IMR-90 (cell line): Measurements from ENCODE around the gene USP7. TPM values are rescaled to one million over a fixed set of nuclear protein-coding genes. Genes with fewer than 3 reads are reported as not detected.

ENCODE experiments used
- ATAC-seq: fragments of 200-7000 bp; cut with Tn5 transposase; 2 replicates; pipeline ENCODE4 v1.9.1; 2020; ENCODE audit warnings: low read depth, mild to moderate bottlenecking, moderate library complexity
- BruUV-seq: library from RNA; stranded (reverse); fragments of 400-500 nt; replicated peaks from 2 replicates; lab custom pipeline; 2021; lab: Mats Ljungman, UMichigan
- CTCF ChIA-PET: fragments of 300-600 bp; formaldehyde crosslinking; extraction: SDS; loops from one replicate; lab custom pipeline; 2021; ENCODE audit warnings: antibody characterized with exemption; lab: Yijun Ruan, JAX
- POLR2A ChIA-PET: fragments of 300-600 bp; sonication (Branson Sonifier 250); formaldehyde crosslinking; loops from one replicate; lab custom pipeline; 2022; ENCODE audit warnings: antibody characterized with exemption; ENCODE audit not compliant: unreplicated experiment; lab: Charles Lee
- DNase-seq: peaks from one replicate; pipeline ENCODE4 v3.0.0; 2013
- H2AFZ ChIP-seq: replicated peaks from 2 replicates; pipeline ENCODE3; 2013; ENCODE audit warnings: low read length, mild to moderate bottlenecking; ENCODE audit not compliant: poor library complexity
- H2AK5ac ChIP-seq: 2 replicates; pipeline ENCODE4 v1.6.1; 2013; ENCODE audit warnings: low read depth, low read length, inconsistent platforms
- H2AK9ac ChIP-seq: replicated peaks from 2 replicates; pipeline ENCODE3; 2013; ENCODE audit warnings: mild to moderate bottlenecking, low read depth, low read length, moderate library complexity; ENCODE audit not compliant: poor library complexity
- H2BK120ac ChIP-seq: 2 replicates; pipeline ENCODE4 v1.6.1; 2013; ENCODE audit warnings: low read depth, low read length, inconsistent platforms
- H2BK15ac ChIP-seq: 3 replicates; pipeline ENCODE4 v1.6.1; 2013; ENCODE audit warnings: low read depth, low read length, inconsistent platforms
- H2BK20ac ChIP-seq: 2 replicates; pipeline ENCODE4 v1.6.1; 2013; ENCODE audit warnings: low read depth, mild to moderate bottlenecking, inconsistent platforms, low read length, moderate library complexity
- H2BK5ac ChIP-seq: 2 replicates; pipeline ENCODE4 v1.6.1; 2013; ENCODE audit warnings: mild to moderate bottlenecking, low read depth, low read length, inconsistent platforms; ENCODE audit not compliant: poor library complexity, severe bottlenecking
- H3K14ac ChIP-seq: replicated peaks from 2 replicates; pipeline ENCODE4 v1.6.1; 2013; ENCODE audit warnings: low read depth, low read length, inconsistent platforms
- H3K18ac ChIP-seq: 2 replicates; pipeline ENCODE4 v1.6.1; 2013; ENCODE audit warnings: low read depth, low read length, control low read depth
- H3K23ac ChIP-seq: 2 replicates; pipeline ENCODE4 v1.6.1; 2013; ENCODE audit warnings: low read depth, low read length, inconsistent platforms
- H3K27ac ChIP-seq: 2 replicates; pipeline ENCODE4 v1.5.1; 2013; ENCODE audit warnings: mild to moderate bottlenecking, control low read depth, low read length; ENCODE audit not compliant: insufficient read depth
- H3K27me3 ChIP-seq: 2 replicates; pipeline ENCODE4 v1.6.1; 2013; ENCODE audit warnings: low read length; ENCODE audit not compliant: control insufficient read depth, insufficient read depth
- H3K36me3 ChIP-seq: 2 replicates; pipeline ENCODE4 v1.6.1; 2013; ENCODE audit warnings: low read length, mixed read lengths; ENCODE audit not compliant: control insufficient read depth, insufficient read depth
- H3K4ac ChIP-seq: 2 replicates; pipeline ENCODE4 v1.6.1; 2013; ENCODE audit warnings: low read depth, low read length, inconsistent platforms
- H3K4me1 ChIP-seq: 2 replicates; pipeline ENCODE4 v1.6.1; 2013; ENCODE audit warnings: low read length, mixed read lengths; ENCODE audit not compliant: control insufficient read depth, insufficient read depth
- H3K4me2 ChIP-seq: 2 replicates; pipeline ENCODE4 v1.6.1; 2013; ENCODE audit warnings: low read depth, mild to moderate bottlenecking, control low read depth, low read length, moderate library complexity
- H3K4me3 ChIP-seq: 2 replicates; pipeline ENCODE4 v1.5.1; 2013; ENCODE audit warnings: low read depth, mild to moderate bottlenecking, control low read depth, low read length, moderate library complexity; ENCODE audit not compliant: insufficient read depth
- H3K56ac ChIP-seq: 2 replicates; pipeline ENCODE4 v1.6.1; 2013; ENCODE audit warnings: low read length, inconsistent platforms; ENCODE audit not compliant: insufficient read depth; ENCODE audit errors: extremely low read depth
- H3K79me1 ChIP-seq, 2 experiments: 2 replicates each; pipeline ENCODE4 v1.6.1; 2013; ENCODE audit warnings: low read length in 2 of 2, inconsistent platforms in 1 of 2, low read depth in 1 of 2
- H3K9ac ChIP-seq: 2 replicates; pipeline ENCODE4 v1.6.1; 2013; ENCODE audit warnings: low read depth, low read length, control low read depth
- H3K9me1 ChIP-seq: 2 replicates; pipeline ENCODE4 v1.6.1; 2013; ENCODE audit warnings: low read length, inconsistent platforms; ENCODE audit not compliant: insufficient read depth
- H3K9me3 ChIP-seq: 2 replicates; pipeline ENCODE4 v1.6.1; 2013; ENCODE audit warnings: low read length; ENCODE audit not compliant: control insufficient read depth, insufficient read depth
- H4K20me1 ChIP-seq: 2 replicates; pipeline ENCODE4 v1.6.1; 2013; ENCODE audit warnings: low read length, inconsistent platforms; ENCODE audit not compliant: insufficient read depth
- H4K5ac ChIP-seq: 2 replicates; pipeline ENCODE4 v1.6.1; 2013; ENCODE audit warnings: mild to moderate bottlenecking, low read depth, low read length, control low read depth
- H4K8ac ChIP-seq, 2 experiments: 2 replicates each; pipeline ENCODE4 v1.6.1; 2013; ENCODE audit warnings: low read depth in 2 of 2, low read length in 2 of 2, control low read depth in 1 of 2, inconsistent platforms in 1 of 2
- H4K91ac ChIP-seq: 2 replicates; pipeline ENCODE4 v1.6.1; 2013; ENCODE audit warnings: low read depth, low read length, inconsistent platforms; ENCODE audit not compliant: insufficient read depth
- CHD1 ChIP-seq: IDR thresholded peaks from 2 replicates; pipeline ENCODE4 v1.6.1; 2012; ENCODE audit warnings: low read depth, low read length, improper control_type of control experiment
- CTCF ChIP-seq: conservative IDR thresholded peaks from 2 replicates; pipeline ENCODE4 v1.5.1; 2012; ENCODE audit warnings: mild to moderate bottlenecking, low read depth, low read length, improper control_type of control experiment
- ELK1 ChIP-seq: fragments of 150-350 bp; IDR thresholded peaks from 2 replicates; pipeline ENCODE4 v1.6.1; 2016; ENCODE audit warnings: low read depth, mild to moderate bottlenecking, low read length, moderate library complexity, borderline replicate concordance
- FOS ChIP-seq: fragments of 150-350 bp; IDR thresholded peaks from 2 replicates; pipeline ENCODE4 v1.6.1; 2016; ENCODE audit warnings: low read depth, low read length
- MAZ ChIP-seq: IDR thresholded peaks from 2 replicates; pipeline ENCODE4 v1.6.1; 2012; ENCODE audit warnings: low read depth, mild to moderate bottlenecking, low read length, improper control_type of control experiment, moderate library complexity, borderline replicate concordance
- RAD21 ChIP-seq: IDR thresholded peaks from 2 replicates; pipeline ENCODE4 v1.6.1; 2012; ENCODE audit warnings: low read length, improper control_type of control experiment
- RFX5 ChIP-seq: IDR thresholded peaks from 2 replicates; pipeline ENCODE4 v1.8.0; 2012; ENCODE audit warnings: low read depth, mild to moderate bottlenecking, low read length, moderate library complexity
- SMC3 ChIP-seq: fragments of 150-350 bp; IDR thresholded peaks from 2 replicates; pipeline ENCODE4 v1.6.1; 2016; ENCODE audit warnings: low read depth, mild to moderate bottlenecking, antibody characterized with exemption, low read length, moderate library complexity
- WGBS, 2 experiments: methylation state at CpG; one replicate each; pipeline versions ENCODE4 v1.1.5 to v1.1.7; 2013; ENCODE audit warnings: missing lambda C conversion rate in 2 of 2; ENCODE audit not compliant: insufficient read length in 1 of 2; ENCODE audit errors: extremely low coverage in 2 of 2; 5-methylcytosine and 5-hydroxymethylcytosine counted together
- dilution Hi-C: fragments of 300-500 bp; cut with HindIII; formaldehyde crosslinking; loops from one replicate; pipeline ENCODE4 v1.14.3; 2018; ENCODE audit warnings: low sequenced_read_pairs; ENCODE audit not compliant: unreplicated experiment
- in situ Hi-C: fragments of 300-500 bp; cut with MboI; formaldehyde crosslinking; loops from 3 replicates; pipeline ENCODE4 v1.14.3; 2019; ENCODE audit warnings: low sequenced_read_pairs, inconsistent platforms, mixed read lengths
- intact Hi-C: fragments of 100-400 bp; cut with micrococcal nuclease; formaldehyde crosslinking; loops from 2 replicates; pipeline ENCODE4 v1.10.0; 2022
- polyA plus RNA-seq, 3 experiments: library from polyadenylated mRNA; depleted of rRNA; stranded (reverse); fragments of >200 nt; gene quantifications; 2 replicates each; pipeline ENCODE4 v1.2.3, GENCODE V29; 2012; ENCODE audit warnings: low replicate concordance in 1 of 3
- total RNA-seq: library from RNA; depleted of rRNA; stranded (reverse); fragments of >200 nt; gene quantifications from 2 replicates; pipeline ENCODE4 v1.2.3, GENCODE V29; 2012

USP7 gene
- total and polyA plus RNA-seq, 2 of the 4 experiments (the other 2 are of a cell fraction), result 17.8 to 28.3 TPM

GRCh38 chr16:8925455-8925854 is 38.3 kb downstream of the USP7 start:
- Histone ChIP-seq H2BK15ac (no peak overlapping the region), H3K18ac (no peak overlapping the region), H3K4me3 (no peak overlapping the region), H4K20me1 (peaks cover 66% of the 10 kb centered on the region), H4K8ac (no peak overlapping the region), H2BK5ac (no peak overlapping the region), H3K4me1 (peaks cover 2% of the 10 kb centered on the region), H2AK5ac (no peak overlapping the region), H3K27me3 (no peaks in the 10 kb centered on the region), H3K9me3 (no peaks in the 10 kb centered on the region), H3K9me1 (peaks cover 16% of the 10 kb centered on the region), H4K91ac (no peak overlapping the region), H2AK9ac (no peak overlapping the region), H3K4me2 (no peak overlapping the region), H3K23ac (no peak overlapping the region), H4K5ac (no peak overlapping the region), H3K56ac (no peak overlapping the region), H2BK120ac (no peak overlapping the region), H3K79me1 (peaks cover 36 to 72% of the 10 kb centered on the region in 2 experiments), H2BK20ac (no peak overlapping the region), H3K27ac (no peak overlapping the region), H2AFZ (no peak overlapping the region), H3K9ac (no peak overlapping the region), H3K14ac (no peak overlapping the region), H3K4ac (no peak overlapping the region), H3K36me3 (peaks cover 31% of the 10 kb centered on the region)
- intact Hi-C loops (loop anchor here (10.0 kb wide), 1 partner anchor 109 kb away; no protein-coding TSS in a partner anchor), dilution Hi-C loops (no loop called here), in situ Hi-C loops (no loop called here)
- CTCF ChIA-PET, result no interaction called here
- BruUV-seq, result no TSS peak
- TF ChIP-seq CHD1 (no peak), ELK1 (no peak), MAZ (no peak), FOS (no peak), RAD21 (no peak), CTCF (no peak), SMC3 (no peak), RFX5 (no peak)
- POLR2A ChIA-PET, result no interaction called here
- no peak for ATAC-seq
- 98% methylated on average over 7 of the region's 7 CpGs; no CpG with 5 or more reads in 1 of the 2 experiments for WGBS, 2 experiments
- DNase-seq, result no peak
